Posterior cingulate gyrus (tissue), 11 donors: ENCODE measurements around the gene TMEM109.

ENCODE experiments used
- DNase-seq, 10 donors: peaks; one replicate each; pipeline versions ENCODE4 v3.0.0 to v3.0.0-alpha.2; 2020 to 2021; ENCODE audit warnings: mixed read lengths in 3 of 10
- intact Hi-C: fragments of 100-400 bp; cut with DNase I; formaldehyde crosslinking; loops from one replicate; pipeline ENCODE4 v1.15.1; 2023

The TMEM109 gene

GRCh38 chr11:60935676-60936442 lies 21.9 kb downstream of the TMEM109 start:
- peak in 1 of 10 donors; percentile 46 for DNase-seq
- intact Hi-C loops = no loop called here

GRCh38 chr11:60936467-60937143 lies 22.6 kb downstream of the TMEM109 start:
- intact Hi-C loops = no loop called here
- DNase-seq = peak in 1 of 10 donors; percentile 82

- peak in 1 of 10 donors; percentile 44 for DNase-seq
- intact Hi-C loops = no loop called here
Measured at GRCh38 chr11:60937144-60937527, 23.2 kb downstream of the TMEM109 start.

- peak in 1 of 10 donors; percentile 82 for DNase-seq
Measured at GRCh38 chr11:60937811-60938210, 23.9 kb downstream of the TMEM109 start.

GRCh38 chr11:60938500-60938899 lies 24.5 kb downstream of the TMEM109 start:
- intact Hi-C loops = no loop called here
- DNase-seq = peak in 2 of 10 donors; percentile 33 to 72

More at GRCh38 chr11:60937811-60938210, 23.9 kb downstream of the TMEM109 start:
- intact Hi-C loops = no loop called here

GRCh38 chr11:60939301-60939700 lies 25.3 kb downstream of the TMEM109 start:
- DNase-seq = peak in 1 of 10 donors; percentile 72
- intact Hi-C loops = no loop called here

- no peak for DNase-seq
- intact Hi-C loops = no loop called here
Measured at GRCh38 chr11:60939855-60940254, 25.9 kb downstream of the TMEM109 start.

GRCh38 chr11:60941371-60942119 lies 27.6 kb downstream of the TMEM109 start:
- peak in 1 of 10 donors; percentile 55 for DNase-seq
- intact Hi-C loops = no loop called here

- intact Hi-C loops = no loop called here
- DNase-seq = peak in 1 of 10 donors; percentile 30
Measured at GRCh38 chr11:60942219-60942618, 28.3 kb downstream of the TMEM109 start.

GRCh38 chr11:60942970-60943565 lies 29.1 kb downstream of the TMEM109 start:
- DNase-seq = no peak
- intact Hi-C loops = no loop called here

- peak in 1 of 10 donors; percentile 43 for DNase-seq
- intact Hi-C loops = no loop called here
Measured at GRCh38 chr11:60944490-60945294, 30.7 kb downstream of the TMEM109 start.

- no peak for DNase-seq
- intact Hi-C loops = no loop called here
Measured at GRCh38 chr11:60945295-60945667, 31.3 kb downstream of the TMEM109 start.

GRCh38 chr11:60946601-60947264 lies 32.8 kb downstream of the TMEM109 start:
- intact Hi-C loops = no loop called here
- DNase-seq = peak in 1 of 10 donors; percentile 43

GRCh38 chr11:60947700-60948099 lies 33.7 kb downstream of the TMEM109 start:
- DNase-seq = peak in 2 of 10 donors; percentile 74 to 86

GRCh38 chr11:60948250-60948649 lies 34.3 kb downstream of the TMEM109 start:
- intact Hi-C loops = no loop called here
- no peak for DNase-seq

More at GRCh38 chr11:60947700-60948099, 33.7 kb downstream of the TMEM109 start:
- intact Hi-C loops = no loop called here

GRCh38 chr11:60950024-60950423 lies 36.1 kb downstream of the TMEM109 start:
- intact Hi-C loops = no loop called here
- no peak for DNase-seq

- peak in 1 of 10 donors; percentile 67 for DNase-seq
- intact Hi-C loops = no loop called here
Measured at GRCh38 chr11:60950933-60951605, 37.1 kb downstream of the TMEM109 start.

GRCh38 chr11:60951606-60951903 lies 37.6 kb downstream of the TMEM109 start:
- intact Hi-C loops = no loop called here
- DNase-seq = no peak
